Fibroblast of lung (primary cell): Measurements from ENCODE around the gene HIVEP3.

Source experiments
- EZH2 ChIP-seq: IDR thresholded peaks from 2 replicates; pipeline ENCODE4 v1.5.1; 2012; ENCODE audit warnings: low read length, control low read depth, mild to moderate bottlenecking; ENCODE audit errors: missing control alignments
- TF ChIP-seq, protein P1 (sequence below), 2 donors: IDR thresholded peaks in 1 of 2; conservative IDR thresholded peaks in 1 of 2; 1 replicate in 1 of 2; 2 replicates in 1 of 2; pipeline ENCODE4 v1.5.1; 2011 to 2012; ENCODE audit warnings: low read length in 2 of 2, control low read depth in 1 of 2, inconsistent platforms in 1 of 2, low read depth in 1 of 2, mild to moderate bottlenecking in 1 of 2

DNA sequence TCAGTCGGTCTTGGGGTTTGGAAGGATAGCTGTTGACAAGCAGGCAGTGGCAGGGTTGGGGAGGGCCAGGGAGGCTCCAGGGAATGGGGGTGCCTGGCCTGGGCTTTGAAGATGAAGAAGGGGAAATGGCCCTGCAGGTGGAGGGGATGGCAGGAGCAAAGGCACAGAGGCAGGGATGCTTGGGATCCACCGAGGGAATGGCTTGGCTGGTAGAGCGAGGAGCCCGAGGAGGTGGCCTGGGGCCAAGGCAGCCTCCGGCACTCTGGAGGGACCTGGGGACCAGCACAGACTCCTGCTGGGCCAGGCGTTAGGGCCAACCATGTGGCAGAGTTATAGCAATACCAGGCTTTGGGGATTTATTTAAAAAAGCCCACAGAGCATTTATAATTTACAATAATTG, 371.4 kb downstream of the HIVEP3 start:
- TF ChIP-seq EZH2, result no peak
- TF ChIP-seq, protein P1, sequence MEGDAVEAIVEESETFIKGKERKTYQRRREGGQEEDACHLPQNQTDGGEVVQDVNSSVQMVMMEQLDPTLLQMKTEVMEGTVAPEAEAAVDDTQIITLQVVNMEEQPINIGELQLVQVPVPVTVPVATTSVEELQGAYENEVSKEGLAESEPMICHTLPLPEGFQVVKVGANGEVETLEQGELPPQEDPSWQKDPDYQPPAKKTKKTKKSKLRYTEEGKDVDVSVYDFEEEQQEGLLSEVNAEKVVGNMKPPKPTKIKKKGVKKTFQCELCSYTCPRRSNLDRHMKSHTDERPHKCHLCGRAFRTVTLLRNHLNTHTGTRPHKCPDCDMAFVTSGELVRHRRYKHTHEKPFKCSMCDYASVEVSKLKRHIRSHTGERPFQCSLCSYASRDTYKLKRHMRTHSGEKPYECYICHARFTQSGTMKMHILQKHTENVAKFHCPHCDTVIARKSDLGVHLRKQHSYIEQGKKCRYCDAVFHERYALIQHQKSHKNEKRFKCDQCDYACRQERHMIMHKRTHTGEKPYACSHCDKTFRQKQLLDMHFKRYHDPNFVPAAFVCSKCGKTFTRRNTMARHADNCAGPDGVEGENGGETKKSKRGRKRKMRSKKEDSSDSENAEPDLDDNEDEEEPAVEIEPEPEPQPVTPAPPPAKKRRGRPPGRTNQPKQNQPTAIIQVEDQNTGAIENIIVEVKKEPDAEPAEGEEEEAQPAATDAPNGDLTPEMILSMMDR (conservative IDR thresholded peaks at IDR 0.05 in 1 of 2, IDR thresholded peaks at IDR 0.05 in 1 of 2; ENCODE audit: low read depth in 1 of 2, low read length in 2 of 2), result no peak
